ENCODE measurements around the gene MYH9.
A peak's percentile ranks its signal among the peaks of the same experiment; 100 is the strongest.

The MYH9 gene

GRCh38 chr22:36349726-36350125 is 38.0 kb downstream of the MYH9 start:
- ATAC-seq (ENCODE audit: low read depth) (no peak), DNase-seq (ENCODE audit: low spot score) (no peak)
- Histone ChIP-seq H3K27me3 (ENCODE audit: insufficient read depth, poor library complexity, severe bottlenecking) (no peaks in the 10 kb centered on the region), H3K9me3 (ENCODE audit: severe bottlenecking) (no peaks in the 10 kb centered on the region), H3K36me3 (ENCODE audit: low read depth) (peaks cover 94% of the 10 kb centered on the region), H3K4me3 (ENCODE audit: severe bottlenecking) (no peak overlapping the region), H3K27ac (ENCODE audit: poor library complexity, severe bottlenecking) (peak overlapping the region; percentile 96), H3K4me1 (ENCODE audit: insufficient read depth, poor library complexity, severe bottlenecking) (peaks cover 57% of the 10 kb centered on the region)
- TF ChIP-seq CTCF (IDR thresholded peaks at IDR 0.05; ENCODE audit: poor library complexity, severe bottlenecking): no peak

GRCh38 chr22:36348760-36349159 is 39.0 kb downstream of the MYH9 start:
- Histone ChIP-seq H3K9me3 (ENCODE audit: severe bottlenecking) (no peaks in the 10 kb centered on the region), H3K27ac (ENCODE audit: poor library complexity, severe bottlenecking) (peak overlapping the region; percentile 96), H3K36me3 (ENCODE audit: low read depth) (peaks cover 94% of the 10 kb centered on the region), H3K4me3 (ENCODE audit: severe bottlenecking) (no peak overlapping the region), H3K27me3 (ENCODE audit: insufficient read depth, poor library complexity, severe bottlenecking) (no peaks in the 10 kb centered on the region), H3K4me1 (ENCODE audit: insufficient read depth, poor library complexity, severe bottlenecking) (peaks cover 55% of the 10 kb centered on the region)
- no peak for TF ChIP-seq CTCF (IDR thresholded peaks at IDR 0.05; ENCODE audit: poor library complexity, severe bottlenecking)
- ATAC-seq (ENCODE audit: low read depth) (no peak), DNase-seq (ENCODE audit: low spot score) (no peak)

GRCh38 chr22:36347094-36347493 is 40.7 kb downstream of the MYH9 start:
- ATAC-seq (ENCODE audit: low read depth): no peak
- no peak for DNase-seq (ENCODE audit: low spot score)
- Histone ChIP-seq H3K36me3 (ENCODE audit: low read depth) (peaks cover 97% of the 10 kb centered on the region), H3K27me3 (ENCODE audit: insufficient read depth, poor library complexity, severe bottlenecking) (no peaks in the 10 kb centered on the region), H3K27ac (ENCODE audit: poor library complexity, severe bottlenecking) (peak overlapping the region; percentile 100), H3K9me3 (ENCODE audit: severe bottlenecking) (no peaks in the 10 kb centered on the region), H3K4me3 (ENCODE audit: severe bottlenecking) (no peak overlapping the region), H3K4me1 (ENCODE audit: insufficient read depth, poor library complexity, severe bottlenecking) (peaks cover 43% of the 10 kb centered on the region)
- no peak for TF ChIP-seq CTCF (IDR thresholded peaks at IDR 0.05; ENCODE audit: poor library complexity, severe bottlenecking)

GRCh38 chr22:36344106-36344827 is 43.5 kb downstream of the MYH9 start:
- ATAC-seq (ENCODE audit: low read depth) (0 out of 3 replicates have a peak, but pooled peaks have one; percentile 11), DNase-seq (ENCODE audit: low spot score) (no peak)
- Histone ChIP-seq H3K9me3 (ENCODE audit: severe bottlenecking) (no peaks in the 10 kb centered on the region), H3K27me3 (ENCODE audit: insufficient read depth, poor library complexity, severe bottlenecking) (no peaks in the 10 kb centered on the region), H3K36me3 (ENCODE audit: low read depth) (peaks cover 98% of the 10 kb centered on the region), H3K4me1 (ENCODE audit: insufficient read depth, poor library complexity, severe bottlenecking) (peaks cover 49% of the 10 kb centered on the region), H3K27ac (ENCODE audit: poor library complexity, severe bottlenecking) (peak overlapping the region; percentile 100), H3K4me3 (ENCODE audit: severe bottlenecking) (no peak overlapping the region)
- no peak for TF ChIP-seq CTCF (IDR thresholded peaks at IDR 0.05; ENCODE audit: poor library complexity, severe bottlenecking)

GRCh38 chr22:36343720-36344105 is 44.1 kb downstream of the MYH9 start:
- TF ChIP-seq CTCF (IDR thresholded peaks at IDR 0.05; ENCODE audit: poor library complexity, severe bottlenecking): no peak
- peak overlapping the region; percentile 100 for H3K27ac ChIP-seq (ENCODE audit: poor library complexity, severe bottlenecking)
- peaks cover 98% of the 10 kb centered on the region for H3K36me3 ChIP-seq (ENCODE audit: low read depth)
- no peak for ATAC-seq (ENCODE audit: low read depth)
- DNase-seq (ENCODE audit: low spot score): no peak
- H3K27me3 ChIP-seq (ENCODE audit: insufficient read depth, poor library complexity, severe bottlenecking): no peaks in the 10 kb centered on the region
- H3K4me3 ChIP-seq (ENCODE audit: severe bottlenecking): no peak overlapping the region
- H3K4me1 ChIP-seq (ENCODE audit: insufficient read depth, poor library complexity, severe bottlenecking): peaks cover 53% of the 10 kb centered on the region
- H3K9me3 ChIP-seq (ENCODE audit: severe bottlenecking): no peaks in the 10 kb centered on the region
